GM12874 (cell line): ENCODE data around the gene NBAS.

Source experiments
- CTCF ChIP-seq: IDR thresholded peaks from 2 replicates; pipeline ENCODE4 v1.5.1; 2011; ENCODE audit warnings: low read depth, mild to moderate bottlenecking, control low read depth, low read length, moderate library complexity; ENCODE audit not compliant: insufficient read depth

The NBAS gene

GRCh38 chr2:15605721-15606120, 44.6 kb upstream of the NBAS start:
- TF ChIP-seq CTCF, result no peak

- no peak for TF ChIP-seq CTCF
Measured at GRCh38 chr2:15603948-15604347, 42.8 kb upstream of the NBAS start.

- no peak for TF ChIP-seq CTCF
Measured at GRCh38 chr2:15603044-15603765, 42.1 kb upstream of the NBAS start.

- TF ChIP-seq CTCF, result no peak
Measured at GRCh38 chr2:15602393-15602792, 41.3 kb upstream of the NBAS start.

- no peak for TF ChIP-seq CTCF
Measured at GRCh38 chr2:15601681-15602080, 40.5 kb upstream of the NBAS start.

GRCh38 chr2:15599994-15600393, 38.9 kb upstream of the NBAS start:
- TF ChIP-seq CTCF, result no peak

GRCh38 chr2:15596968-15597367, 35.8 kb upstream of the NBAS start:
- TF ChIP-seq CTCF, result no peak

- no peak for TF ChIP-seq CTCF
Measured at GRCh38 chr2:15596350-15596749, 35.2 kb upstream of the NBAS start.
